ENCODE results near the gene RUSF1.

Gene RUSF1

DNA sequence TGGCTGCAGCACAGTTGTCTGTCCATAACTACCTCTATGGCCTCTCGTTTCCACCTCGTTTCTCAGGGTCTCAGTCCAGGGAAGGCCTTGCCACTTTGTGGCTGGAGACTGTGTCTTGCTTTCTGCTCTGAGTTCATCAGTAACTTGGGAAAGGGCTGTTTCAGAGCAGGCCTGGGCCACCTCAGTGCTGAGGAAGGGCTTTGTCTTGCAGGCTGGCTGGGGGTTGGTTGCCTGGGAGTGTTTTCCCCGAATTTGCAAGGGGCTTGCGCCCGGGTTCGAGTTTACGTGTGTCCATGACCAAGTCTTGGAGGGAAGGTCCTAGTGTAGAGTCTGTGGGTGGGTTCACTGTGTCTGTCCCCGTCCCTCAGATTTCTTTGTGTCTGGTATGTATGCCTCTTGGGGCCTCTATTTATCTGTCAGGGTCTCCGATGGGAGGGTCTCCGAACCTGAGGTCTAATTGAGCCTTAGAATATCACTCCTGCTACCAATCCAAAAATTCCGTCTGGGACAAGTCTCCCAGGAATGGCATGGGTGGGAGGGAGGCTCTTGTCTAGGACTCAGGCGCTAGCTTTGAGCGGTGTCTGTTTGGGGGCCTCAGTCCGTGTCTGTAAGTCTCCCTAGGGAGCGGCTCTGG is 36.8 kb downstream of the RUSF1 start:
- no peak for DNase-seq (ENCODE audit: low read depth in 2 of 2)

DNA sequence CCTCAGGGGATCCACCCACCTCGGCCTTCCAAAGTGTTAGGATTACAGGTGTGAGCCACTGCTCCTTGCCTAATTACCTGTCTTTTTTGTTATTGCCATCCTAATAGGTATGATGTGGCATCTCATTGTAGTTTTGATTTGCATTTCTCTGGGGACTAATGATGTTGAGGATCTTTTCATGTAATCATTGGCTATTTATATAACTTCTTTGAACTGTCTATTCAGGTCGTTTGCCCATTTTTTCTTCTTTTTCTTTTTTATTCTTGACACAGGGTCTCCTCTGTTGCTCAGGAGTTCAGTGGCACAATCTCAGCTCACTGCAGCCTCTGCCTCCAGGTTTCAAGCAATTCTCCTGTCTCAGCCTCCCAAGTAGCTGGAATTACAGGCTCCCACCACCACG is 37.6 kb downstream of the RUSF1 start:
- no peak for DNase-seq (ENCODE audit: low read depth in 2 of 2)

- DNase-seq (ENCODE audit: low read depth in 2 of 2), result no peak
Measured at GRCh38 chr16:31467858-31468257, 40.3 kb downstream of the RUSF1 start.

GRCh38 chr16:31467151-31467773 is 40.9 kb downstream of the RUSF1 start:
- no peak for DNase-seq (ENCODE audit: low read depth in 2 of 2)

DNA sequence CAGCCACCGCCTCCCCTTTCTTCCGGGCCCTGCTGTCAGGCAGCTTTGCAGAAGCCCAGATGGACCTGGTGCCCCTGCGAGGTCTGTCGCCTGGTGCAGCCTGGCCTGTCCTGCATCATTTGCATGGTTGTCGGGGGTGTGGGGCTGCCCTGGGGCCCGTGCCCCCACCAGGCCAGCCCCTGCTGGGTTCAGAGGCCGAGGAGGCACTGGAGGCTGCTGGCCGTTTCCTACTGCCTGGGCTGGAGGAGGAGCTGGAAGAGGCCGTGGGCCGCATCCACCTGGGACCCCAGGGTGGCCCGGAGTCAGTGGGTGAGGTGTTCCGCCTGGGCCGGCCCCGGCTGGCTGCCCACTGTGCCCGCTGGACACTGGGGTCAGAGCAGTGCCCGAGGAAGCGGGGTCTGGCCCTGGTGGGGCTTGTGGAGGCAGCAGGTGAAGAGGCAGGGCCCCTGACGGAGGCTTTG is 41.8 kb downstream of the RUSF1 start:
- no peak for DNase-seq (ENCODE audit: low read depth in 2 of 2)

GRCh38 chr16:31465788-31466370 is 42.3 kb downstream of the RUSF1 start:
- no peak for DNase-seq (ENCODE audit: low read depth in 2 of 2)

GRCh38 chr16:31464781-31465260 is 43.4 kb downstream of the RUSF1 start:
- no peak for DNase-seq (ENCODE audit: low read depth in 2 of 2)

GRCh38 chr16:31464348-31464769 is 43.8 kb downstream of the RUSF1 start:
- DNase-seq (ENCODE audit: low read depth in 2 of 2), result no peak

- DNase-seq (ENCODE audit: low read depth in 2 of 2), result no peak
Measured at GRCh38 chr16:31461921-31462804, 46.0 kb downstream of the RUSF1 start.

GRCh38 chr16:31461201-31461920 is 46.8 kb downstream of the RUSF1 start:
- DNase-seq (ENCODE audit: low read depth in 2 of 2), result no peak

- no peak for DNase-seq (ENCODE audit: low read depth in 2 of 2)
Measured at GRCh38 chr16:31460582-31461002, 47.6 kb downstream of the RUSF1 start.

- peak; percentile 100 for DNase-seq (ENCODE audit: low read depth in 2 of 2)
Measured at GRCh38 chr16:31459687-31460581, 48.3 kb downstream of the RUSF1 start.

DNA sequence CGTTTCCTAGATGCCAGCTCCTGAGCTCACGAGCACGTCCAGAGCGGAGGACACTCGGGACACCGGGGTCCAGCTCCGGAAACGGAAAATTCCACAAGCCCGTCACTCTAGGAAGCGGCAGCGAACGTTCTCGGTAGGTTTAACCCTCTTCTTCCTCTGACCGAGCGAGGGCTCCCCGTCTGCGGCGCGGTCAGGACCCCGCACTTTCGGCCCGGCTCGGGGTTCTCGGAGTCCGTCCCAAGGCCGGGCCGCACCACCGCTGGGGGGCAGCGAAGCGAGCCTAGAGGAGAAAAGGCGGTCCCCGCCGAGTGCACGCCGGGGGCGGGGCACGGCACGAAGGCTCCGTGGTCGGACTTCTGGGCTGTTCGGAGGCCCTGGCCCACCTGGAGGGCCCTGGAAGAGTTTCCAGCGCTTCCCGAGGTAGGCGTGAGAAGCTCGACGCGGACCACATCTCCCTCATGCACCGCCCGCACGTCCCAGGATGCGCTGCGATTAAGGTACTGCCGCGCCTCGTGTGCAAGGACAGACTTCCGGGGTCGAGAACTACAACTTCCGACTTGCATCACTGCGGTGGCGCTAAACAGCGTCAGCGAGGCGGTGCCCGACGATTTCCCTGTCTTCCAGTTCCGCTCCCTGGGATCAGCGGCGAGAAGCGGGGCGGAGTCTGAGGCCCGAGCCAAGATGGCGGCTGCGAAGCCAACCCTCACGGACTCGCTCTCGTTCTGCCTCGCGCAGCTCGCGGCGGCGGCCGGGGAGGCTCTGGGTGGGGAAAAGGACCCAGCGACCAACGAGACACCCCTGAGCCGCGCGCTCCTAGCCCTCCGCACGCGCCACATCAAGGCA is 49.1 kb downstream of the RUSF1 start, which contains the start of gene ARMC5:
Gene ARMC5, plus strand, starts transcription at position 658 of the 843 bp plus-strand sequence. Its CDS starts 24 bp downstream, at position 682.
- DNase-seq (ENCODE audit: low read depth in 2 of 2), result peak; percentile 92 to 96

DNA sequence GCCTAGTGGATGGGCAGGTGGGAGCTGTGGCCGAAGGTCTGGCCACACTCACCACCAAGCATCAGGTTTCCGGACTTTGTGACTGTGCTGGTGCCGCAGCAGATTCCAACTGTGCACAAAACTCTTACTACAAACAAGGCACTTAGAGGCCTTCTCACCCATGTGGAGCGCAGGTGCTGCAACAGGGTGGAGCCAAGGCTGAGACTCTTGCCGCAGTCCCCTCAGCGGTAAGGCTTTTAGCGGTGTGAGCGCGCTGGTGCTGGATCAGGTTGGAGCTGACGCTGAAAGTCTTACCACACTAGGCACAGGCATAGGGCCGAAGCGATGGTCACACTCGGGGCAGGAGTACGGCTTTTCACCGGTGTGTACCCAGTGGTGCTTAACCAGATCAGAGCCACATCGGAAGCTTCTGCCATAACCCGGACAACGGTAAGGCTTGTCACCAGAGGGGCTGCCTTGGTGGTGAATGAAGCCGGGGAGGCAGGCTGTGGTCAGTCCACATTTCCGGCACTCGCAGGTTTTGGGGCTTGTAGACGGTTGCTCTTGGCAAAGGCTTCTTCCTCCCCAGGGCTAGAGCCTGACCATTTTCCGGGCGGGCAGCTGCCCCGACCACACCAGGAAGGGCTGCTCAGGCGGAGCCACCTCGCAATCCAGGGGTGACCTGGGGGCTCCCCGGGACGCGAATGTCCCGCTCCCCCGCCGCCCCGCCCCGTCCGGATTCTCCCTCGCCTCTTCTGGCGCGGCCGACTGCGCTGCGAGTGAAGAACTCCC is 49.9 kb downstream of the RUSF1 start:
- DNase-seq (ENCODE audit: low read depth in 2 of 2), result peak in 1 of 2 donors; percentile 32

- no peak for DNase-seq (ENCODE audit: low read depth in 2 of 2)
Measured at GRCh38 chr16:31456988-31457360, 51.2 kb downstream of the RUSF1 start.

- no peak for DNase-seq (ENCODE audit: low read depth in 2 of 2)
Measured at GRCh38 chr16:31455601-31456314, 52.4 kb downstream of the RUSF1 start.

DNA sequence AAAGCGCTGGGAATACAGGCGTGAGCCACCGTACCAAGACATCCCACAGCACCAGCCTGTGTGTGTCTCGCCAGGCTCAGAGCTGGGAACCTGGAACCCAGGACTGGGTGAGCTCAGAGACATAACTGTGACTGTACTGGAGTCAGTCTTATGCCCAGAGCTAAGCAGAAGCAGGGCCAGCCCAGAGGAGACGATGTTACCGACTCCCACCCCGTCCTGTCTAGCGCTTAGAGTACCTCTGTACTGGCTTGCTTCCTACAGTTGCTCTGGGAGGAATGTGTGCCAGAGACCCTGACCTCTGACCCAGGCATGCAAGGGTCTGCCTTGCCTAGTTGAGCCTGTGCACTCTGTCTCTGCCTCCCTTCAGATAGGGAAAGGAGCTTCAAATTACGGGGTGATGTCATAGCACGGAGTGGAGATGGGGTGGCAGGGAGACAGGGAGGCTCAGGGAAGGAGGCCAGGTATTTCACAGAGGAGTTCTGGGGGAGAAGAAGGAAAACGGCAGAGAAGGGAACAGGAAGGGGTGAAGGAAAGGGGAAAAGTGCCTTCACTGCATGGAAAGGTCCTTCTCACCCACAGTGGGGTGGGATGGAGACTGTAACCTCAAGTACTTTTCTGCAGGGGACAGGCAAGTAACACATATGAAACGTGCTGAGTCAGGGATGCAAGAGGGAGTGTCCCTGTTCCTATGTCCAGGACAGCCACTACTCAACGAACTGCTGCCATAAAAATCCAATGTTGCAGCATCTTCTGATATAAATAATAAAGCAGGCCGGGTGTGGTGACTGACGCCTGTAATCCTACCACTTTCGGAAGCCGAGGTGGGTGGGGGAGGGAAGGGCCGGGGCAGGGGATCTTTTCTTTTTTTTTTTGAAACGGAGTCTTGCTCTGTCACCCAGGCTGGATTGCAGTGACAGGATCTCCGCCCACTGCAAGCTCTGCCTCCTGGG is 54.7 kb downstream of the RUSF1 start:
- DNase-seq (ENCODE audit: low read depth in 2 of 2), result no peak
